ENCODE results near the gene EPHA10. TPM values are rescaled to one million over a fixed set of nuclear protein-coding genes. Genes with fewer than 3 reads are reported as not detected.

EPHA10 gene
- total RNA-seq, 1 donor from 2014 or later, result not detected

GRCh38 chr1:37722181-37723071 lies 42.5 kb downstream of the EPHA10 start:
- no peak overlapping the region for H3K27ac ChIP-seq (ENCODE audit: low read depth, low read length)
- H4K20me1 ChIP-seq (ENCODE audit: insufficient read depth, low read length), result no peaks in the 10 kb centered on the region
- Mint-ChIP-seq H3K27me3 (ENCODE audit: low read depth, unreplicated experiment) (peaks cover 57% of the 10 kb centered on the region), H3K36me3 (ENCODE audit: low read depth, unreplicated experiment) (peaks cover 2% of the 10 kb centered on the region), H3K9me3 (ENCODE audit: unreplicated experiment) (no peaks in the 10 kb centered on the region), H3K27ac (ENCODE audit: unreplicated experiment) (no peak overlapping the region), H3K4me1 (ENCODE audit: low read depth, unreplicated experiment) (peaks cover 4% of the 10 kb centered on the region), H3K4me3 (ENCODE audit: unreplicated experiment) (no peak overlapping the region)
- FAIRE-seq (no peak), DNase-seq (ENCODE audit: low read depth) (no peak)
- H3K4me1 ChIP-seq (ENCODE audit: insufficient read depth, low read length), result no peaks in the 10 kb centered on the region
- H3K4me3 ChIP-seq (ENCODE audit: insufficient read depth, low read depth, low read length), result no peak overlapping the region
- no peaks in the 10 kb centered on the region for H3K9me3 ChIP-seq (ENCODE audit: insufficient read depth, low read depth, low read length)
- no peak overlapping the region for H3K4me2 ChIP-seq (ENCODE audit: low read length)
- no peaks in the 10 kb centered on the region for H3K36me3 ChIP-seq (ENCODE audit: insufficient read depth, low read length)
- TF ChIP-seq EZH2 (IDR thresholded peaks at IDR 0.05; ENCODE audit: insufficient read depth, low read length) (no peak), CTCF (IDR thresholded peaks at IDR 0.05; ENCODE audit: insufficient read depth, low read depth, low read length) (no peak)
- peaks cover 13% of the 10 kb centered on the region for H3K27me3 ChIP-seq (ENCODE audit: insufficient read depth, low read length)
- no peaks in the 10 kb centered on the region for H3K79me2 ChIP-seq (ENCODE audit: insufficient read depth, low read length)
- no peak overlapping the region for H2AFZ ChIP-seq (ENCODE audit: low read depth, low read length)
- no peak overlapping the region for H3K9ac ChIP-seq (ENCODE audit: low read length)

GRCh38 chr1:37721565-37721964 lies 43.4 kb downstream of the EPHA10 start:
- Histone ChIP-seq H2AFZ (ENCODE audit: low read depth, low read length) (no peak overlapping the region), H3K27me3 (ENCODE audit: insufficient read depth, low read length) (peaks cover 14% of the 10 kb centered on the region), H3K9ac (ENCODE audit: low read length) (no peak overlapping the region), H3K79me2 (ENCODE audit: insufficient read depth, low read length) (no peaks in the 10 kb centered on the region), H4K20me1 (ENCODE audit: insufficient read depth, low read length) (no peaks in the 10 kb centered on the region), H3K27ac (ENCODE audit: low read depth, low read length) (no peak overlapping the region), H3K4me2 (ENCODE audit: low read length) (no peak overlapping the region), H3K9me3 (ENCODE audit: insufficient read depth, low read depth, low read length) (no peaks in the 10 kb centered on the region), H3K4me1 (ENCODE audit: insufficient read depth, low read length) (no peaks in the 10 kb centered on the region), H3K4me3 (ENCODE audit: insufficient read depth, low read depth, low read length) (no peak overlapping the region), H3K36me3 (ENCODE audit: insufficient read depth, low read length) (no peaks in the 10 kb centered on the region)
- H3K27ac Mint-ChIP-seq (ENCODE audit: unreplicated experiment), result no peak overlapping the region
- H3K9me3 Mint-ChIP-seq (ENCODE audit: unreplicated experiment), result no peaks in the 10 kb centered on the region
- H3K4me1 Mint-ChIP-seq (ENCODE audit: low read depth, unreplicated experiment), result peaks cover 1% of the 10 kb centered on the region
- TF ChIP-seq EZH2 (IDR thresholded peaks at IDR 0.05; ENCODE audit: insufficient read depth, low read length) (no peak), CTCF (IDR thresholded peaks at IDR 0.05; ENCODE audit: insufficient read depth, low read depth, low read length) (no peak)
- H3K36me3 Mint-ChIP-seq (ENCODE audit: low read depth, unreplicated experiment), result peaks cover 2% of the 10 kb centered on the region
- DNase-seq (ENCODE audit: low read depth), result no peak
- peaks cover 54% of the 10 kb centered on the region for H3K27me3 Mint-ChIP-seq (ENCODE audit: low read depth, unreplicated experiment)
- FAIRE-seq, result no peak
- H3K4me3 Mint-ChIP-seq (ENCODE audit: unreplicated experiment), result no peak overlapping the region
